H1 (cell line): ENCODE data around the gene KCNT1. TPM values are rescaled to one million over a fixed set of nuclear protein-coding genes. Genes with fewer than 3 reads are reported as not detected.

Source experiments
- CTCF ChIA-PET: fragments of 300-600 bp; sonication (Branson Sonifier 250); formaldehyde crosslinking; loops from one replicate; lab custom pipeline; 2021; ENCODE audit not compliant: partially characterized antibody; lab: Charles Lee
- POLR2A ChIA-PET: fragments of 300-600 bp; sonication (Branson Sonifier 250); formaldehyde crosslinking; loops from one replicate; lab custom pipeline; 2021; ENCODE audit warnings: inconsistent platforms; ENCODE audit not compliant: partially characterized antibody; lab: Charles Lee
- DNase-seq, 2 experiments: peaks; one replicate each; pipeline versions ENCODE4 v3.0.0 to v3.0.0-alpha.2; 2010 to 2022; ENCODE audit warnings: low spot score in 2 of 2, low read depth in 1 of 2, mixed read lengths in 1 of 2
- FAIRE-seq: peaks from 2 replicates; lab custom pipeline; 2011; peaks lifted over from hg19 to GRCh38; lab: Jason Lieb, UNC
- H2AFZ ChIP-seq: 2 replicates; pipeline ENCODE4 v1.8.1; 2012; ENCODE audit warnings: low read length, inconsistent platforms
- H2AK5ac ChIP-seq: 2 replicates; pipeline ENCODE4 v1.6.1; 2013; ENCODE audit warnings: low read depth, low read length
- H2BK120ac ChIP-seq: replicated peaks from 2 replicates; pipeline ENCODE3; 2013; ENCODE audit warnings: low read depth, low read length, inconsistent platforms
- H2BK12ac ChIP-seq: 2 replicates; pipeline ENCODE4 v1.6.1; 2013; ENCODE audit warnings: low read depth, low read length
- H2BK15ac ChIP-seq: 2 replicates; pipeline ENCODE4 v1.6.1; 2013; ENCODE audit warnings: low read length
- H2BK20ac ChIP-seq: 2 replicates; pipeline ENCODE4 v1.6.1; 2013; ENCODE audit warnings: low read length
- H2BK5ac ChIP-seq: 2 replicates; pipeline ENCODE4 v1.6.1; 2013; ENCODE audit warnings: low read depth, low read length
- H3K14ac ChIP-seq: 2 replicates; pipeline ENCODE4 v1.6.1; 2013; ENCODE audit warnings: inconsistent platforms; ENCODE audit not compliant: insufficient read length
- H3K18ac ChIP-seq: 2 replicates; pipeline ENCODE4 v1.6.1; 2013; ENCODE audit warnings: low read length; ENCODE audit errors: extremely low read depth
- H3K23ac ChIP-seq: 2 replicates; pipeline ENCODE4 v1.6.1; 2013; ENCODE audit warnings: inconsistent platforms; ENCODE audit not compliant: insufficient read length
- H3K23me2 ChIP-seq: 2 replicates; pipeline ENCODE4 v1.6.1; 2013; ENCODE audit warnings: low read depth, low read length
- H3K27ac ChIP-seq: 2 replicates; pipeline ENCODE4 v1.6.1; 2011; ENCODE audit warnings: low read depth, low read length, inconsistent platforms
- H3K27me3 ChIP-seq, 4 experiments: replicated peaks in 1 of 4; 1 replicate in 1 of 4; 2 replicates in 3 of 4; pipeline versions ENCODE4 v1.6.1 to v1.8.1; 2011 to 2013; ENCODE audit warnings: low read length in 3 of 4, mild to moderate bottlenecking in 3 of 4, inconsistent platforms in 2 of 4, mixed read lengths in 2 of 4, moderate library complexity in 1 of 4; ENCODE audit not compliant: control insufficient read depth in 3 of 4, insufficient read depth in 3 of 4; ENCODE audit errors: extremely low read depth in 1 of 4
- H3K36me3 ChIP-seq, 4 experiments: 2 replicates each; pipeline versions ENCODE4 v1.6.1 to v1.8.1; 2011 to 2013; ENCODE audit warnings: mild to moderate bottlenecking in 4 of 4, low read length in 3 of 4, moderate library complexity in 2 of 4, control low read depth in 1 of 4, inconsistent platforms in 1 of 4; ENCODE audit not compliant: insufficient read depth in 4 of 4, control insufficient read depth in 2 of 4
- H3K4ac ChIP-seq: replicated peaks from 2 replicates; pipeline ENCODE3; 2013; ENCODE audit warnings: low read length, low read depth, mixed read lengths, inconsistent platforms; ENCODE audit not compliant: insufficient read length
- H3K4me1 ChIP-seq, 4 experiments: replicated peaks in 1 of 4; 1 replicate in 1 of 4; 2 replicates in 3 of 4; pipeline versions ENCODE4 v1.6.1 to v1.8.1; 2011 to 2013; ENCODE audit warnings: low read length in 3 of 4, inconsistent platforms in 2 of 4, mixed read lengths in 1 of 4; ENCODE audit not compliant: insufficient read depth in 4 of 4, control insufficient read depth in 3 of 4
- H3K4me2 ChIP-seq, 2 experiments: 2 replicates each; pipeline versions ENCODE4 v1.6.1 to v1.8.1; 2011 to 2013; ENCODE audit warnings: low read depth in 2 of 2, low read length in 2 of 2, control low read depth in 1 of 2, inconsistent platforms in 1 of 2, mild to moderate bottlenecking in 1 of 2; ENCODE audit not compliant: insufficient read depth in 1 of 2
- H3K4me3 ChIP-seq, 4 experiments: fragments of 200-600, 300-600 bp in 1 of 4; sonication (generic), shearing (Covaris generic), sonication (Bioruptor Twin) in 1 of 4; 2 replicates each; pipeline versions ENCODE4 v1.5.1 to v1.8.1; 2011 to 2016; ENCODE audit warnings: low read length in 4 of 4, low read depth in 3 of 4, control low read depth in 2 of 4, inconsistent platforms in 2 of 4, mild to moderate bottlenecking in 2 of 4, mixed read lengths in 1 of 4, moderate library complexity in 1 of 4; ENCODE audit not compliant: insufficient read depth in 2 of 4; ENCODE audit errors: extremely low read depth in 1 of 4
- H3K56ac ChIP-seq: replicated peaks from 2 replicates; pipeline ENCODE3; 2013; ENCODE audit warnings: low read depth, mild to moderate bottlenecking, mixed read lengths, low read length, inconsistent platforms; ENCODE audit not compliant: insufficient read length
- H3K79me1 ChIP-seq: 2 replicates; pipeline ENCODE4 v1.6.1; 2013; ENCODE audit warnings: low read depth, low read length, control low read depth
- H3K79me2 ChIP-seq, 2 experiments: 2 replicates each; pipeline versions ENCODE4 v1.6.1 to v1.8.1; 2012 to 2013; ENCODE audit warnings: low read length in 2 of 2, mild to moderate bottlenecking in 2 of 2, inconsistent platforms in 1 of 2; ENCODE audit not compliant: insufficient read depth in 2 of 2, control insufficient read depth in 1 of 2
- H3K9ac ChIP-seq, 4 experiments: replicated peaks in 1 of 4; 1 replicate in 1 of 4; 2 replicates in 3 of 4; pipeline versions ENCODE4 v1.6.1 to v1.8.1; 2011 to 2013; ENCODE audit warnings: low read depth in 3 of 4, low read length in 3 of 4, control low read depth in 2 of 4, mild to moderate bottlenecking in 2 of 4, moderate library complexity in 2 of 4, inconsistent platforms in 1 of 4; ENCODE audit errors: extremely low read depth in 1 of 4
- H3K9me3 ChIP-seq, 2 experiments: 2 replicates each; pipeline versions ENCODE4 v1.6.1 to v1.8.1; 2012 to 2013; ENCODE audit warnings: mild to moderate bottlenecking in 2 of 2, moderate library complexity in 2 of 2, control low read depth in 1 of 2, inconsistent platforms in 1 of 2, low read depth in 1 of 2, low read length in 1 of 2, mixed read lengths in 1 of 2; ENCODE audit not compliant: insufficient read depth in 2 of 2
- H4K20me1 ChIP-seq, 2 experiments: replicated peaks in 1 of 2; 2 replicates each; pipeline versions ENCODE3 to v1.8.1; 2011 to 2013; ENCODE audit warnings: inconsistent platforms in 2 of 2, low read length in 2 of 2, mild to moderate bottlenecking in 1 of 2; ENCODE audit not compliant: insufficient read depth in 2 of 2, control insufficient read depth in 1 of 2
- H4K5ac ChIP-seq: 2 replicates; pipeline ENCODE4 v1.6.1; 2013; ENCODE audit warnings: low read length, low read depth, mixed read lengths, inconsistent platforms; ENCODE audit not compliant: insufficient read length
- H4K8ac ChIP-seq: 2 replicates; pipeline ENCODE4 v1.8.0; 2013; ENCODE audit warnings: mild to moderate bottlenecking, moderate library complexity, low read length, inconsistent platforms; ENCODE audit not compliant: insufficient read depth; ENCODE audit errors: extremely low read depth
- H4K91ac ChIP-seq: replicated peaks from 2 replicates; pipeline ENCODE3; 2013; ENCODE audit warnings: low read length, mixed read lengths, inconsistent platforms; ENCODE audit not compliant: insufficient read length
- CHD1 ChIP-seq: IDR thresholded peaks from 2 replicates; pipeline ENCODE4 v1.6.1; 2012; ENCODE audit warnings: low read depth, low read length, improper control_type of control experiment
- JUN ChIP-seq: IDR thresholded peaks from 2 replicates; pipeline ENCODE4 v1.6.1; 2011; ENCODE audit warnings: low read depth, mild to moderate bottlenecking, improper control_type of control experiment, low read length
- NANOG ChIP-seq: IDR thresholded peaks from 2 replicates; pipeline ENCODE4 v1.6.1; 2011; ENCODE audit warnings: low read length, low read depth, mild to moderate bottlenecking, inconsistent platforms; ENCODE audit not compliant: insufficient read depth, poor library complexity, severe bottlenecking
- WGBS, 2 experiments: shearing (Covaris generic) in 1 of 2; methylation state at CpG; one replicate each; pipeline versions ENCODE4 v1.1.6 to v1.1.7; 2013 to 2015; ENCODE audit warnings: low lambda C conversion rate in 2 of 2, mixed read lengths in 2 of 2, inconsistent platforms in 1 of 2, low coverage in 1 of 2, missing lambda C conversion rate in 1 of 2; ENCODE audit not compliant: insufficient replicate concordance in 2 of 2, insufficient coverage in 1 of 2, insufficient read length in 1 of 2; ENCODE audit errors: extremely low coverage in 1 of 2, missing lambda C conversion rate in 1 of 2; 5-methylcytosine and 5-hydroxymethylcytosine counted together
- polyA plus RNA-seq, 7 experiments: library from polyadenylated mRNA; depleted of rRNA in 3 of 7; stranded (reverse) in 5 of 7; unstranded in 2 of 7; fragments of >200 nt in 5 of 7; fragments of 200-250 nt in 2 of 7; gene quantifications; 1 replicate in 5 of 7; 2 replicates in 1 of 7; 4 replicates in 1 of 7; pipeline versions ENCODE4 v1.2.1 to v1.2.3, GENCODE V29; 2011 to 2013; ENCODE audit warnings: missing spikeins in 2 of 7, mixed read lengths in 2 of 7
- total RNA-seq: library from RNA; stranded (reverse); fragmentation: NEBNext Ultra II Directional; extraction: Animal tissue kit (Norgen Biotek cat#: 25700); gene quantifications from 2 replicates; pipeline ENCODE4 v1.2.1, GENCODE V29; 2021
- TF ChIP-seq, protein P1 (sequence below): IDR thresholded peaks from 2 replicates; pipeline ENCODE4 v1.6.1; 2012; ENCODE audit warnings: inconsistent platforms

Gene KCNT1
- total and polyA plus RNA-seq, 2 of the 8 experiments (the other 6 are each of a cell fraction or from before 2014, with no cell fraction given), result 0.13 to 0.20 TPM

DNA sequence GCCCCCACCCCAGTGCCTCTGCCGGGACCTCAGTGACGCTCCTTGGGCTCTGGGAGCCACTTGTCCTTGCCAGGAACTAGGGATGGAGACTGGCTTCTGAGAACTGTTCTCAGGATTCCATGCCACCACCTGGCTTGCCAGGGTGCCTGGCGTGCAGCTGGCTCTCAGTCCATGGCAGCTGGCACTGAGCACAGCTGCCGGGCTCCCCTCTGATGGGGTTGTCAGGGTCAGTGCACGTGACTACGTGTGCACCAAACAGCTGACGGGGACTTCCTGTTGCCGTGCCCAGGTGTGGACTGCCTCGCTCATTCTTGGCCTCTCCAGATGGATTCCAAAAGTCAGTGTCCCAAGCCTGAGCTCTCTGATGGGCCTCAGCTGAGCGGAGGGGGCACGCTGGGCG, 9.4 kb downstream of the KCNT1 start:
- H2BK5ac ChIP-seq, result no peak overlapping the region
- no peak overlapping the region for H3K18ac ChIP-seq
- FAIRE-seq (no peak), DNase-seq (no peak)
- no peak overlapping the region for H2BK20ac ChIP-seq
- H3K4me2 ChIP-seq, result no peak overlapping the region
- peaks cover 0 to 3% (median 0%) of the 10 kb centered on the region in 4 experiments; a peak in 1 of 7 replicates for H3K4me1 ChIP-seq
- no peak overlapping the region for H2BK120ac ChIP-seq
- no peak overlapping the region for H4K91ac ChIP-seq
- H3K9ac ChIP-seq, result no peak overlapping the region
- no peak overlapping the region for H2AFZ ChIP-seq
- H3K36me3 ChIP-seq, result no peaks in the 10 kb centered on the region
- no peak overlapping the region for H3K56ac ChIP-seq
- H4K20me1 ChIP-seq, result peaks cover 4 to 10% of the 10 kb centered on the region in 2 experiments
- H3K79me2 ChIP-seq, result no peaks in the 10 kb centered on the region
- H3K23ac ChIP-seq, result no peak overlapping the region
- no peak overlapping the region for H3K27ac ChIP-seq
- H2AK5ac ChIP-seq, result no peak overlapping the region
- no peak overlapping the region for H2BK15ac ChIP-seq
- H3K4me3 ChIP-seq, result no peak overlapping the region
- peaks cover 0 to 25% (median 21%) of the 10 kb centered on the region in 4 experiments; a peak in 6 of 7 replicates for H3K27me3 ChIP-seq
- POLR2A ChIA-PET, result interaction anchor here (0.7 kb wide), 1 partner anchor 16 kb away, joined by 3 read pairs; no protein-coding TSS in a partner anchor
- no peaks in the 10 kb centered on the region for H3K23me2 ChIP-seq
- no peak overlapping the region; the same call in 1 of the 2 replicates for H4K8ac ChIP-seq
- H2BK12ac ChIP-seq, result no peak overlapping the region
- no peaks in the 10 kb centered on the region for H3K9me3 ChIP-seq
- no peaks in the 10 kb centered on the region for H3K79me1 ChIP-seq
- H4K5ac ChIP-seq, result no peak overlapping the region
- no peak for TF ChIP-seq NANOG
- TF ChIP-seq JUN, result no peak
- TF ChIP-seq, protein P1, sequence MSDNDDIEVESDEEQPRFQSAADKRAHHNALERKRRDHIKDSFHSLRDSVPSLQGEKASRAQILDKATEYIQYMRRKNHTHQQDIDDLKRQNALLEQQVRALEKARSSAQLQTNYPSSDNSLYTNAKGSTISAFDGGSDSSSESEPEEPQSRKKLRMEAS, result no peak
- TF ChIP-seq CHD1, result no peak
- CTCF ChIA-PET, result interaction anchor here (1.0 to 1.7 kb wide), 6 partner anchors 9 to 108 kb away, joined by 3 to 6 read pairs (median 4); partner anchors contain the start of gene KCNT1
- 94% methylated on average over 12 of the region's 12 CpGs; no CpG with 5 or more reads in 1 of the 2 experiments for WGBS, 2 experiments
- no peak overlapping the region for H3K14ac ChIP-seq
- no peak overlapping the region for H3K4ac ChIP-seq
